GM13976 (cell line): Measurements from ENCODE around the gene CDH23.

Experiments used
- DNase-seq: peaks from one replicate; pipeline ENCODE4 v3.0.0; 2012; ENCODE audit warnings: low spot score
- CTCF ChIP-seq: IDR thresholded peaks from 2 replicates; pipeline ENCODE4 v1.5.1; 2012; ENCODE audit warnings: borderline replicate concordance, mild to moderate bottlenecking; ENCODE audit not compliant: insufficient read depth; ENCODE audit errors: extremely low read depth, missing control alignments, control extremely low read depth
- in situ Hi-C: fragments of 300-500 bp; cut with MboI; formaldehyde crosslinking; loops from one replicate; pipeline ENCODE4 v1.12.0; 2022; ENCODE audit warnings: low sequenced_read_pairs, mixed read lengths, inconsistent platforms; ENCODE audit not compliant: unreplicated experiment

Gene CDH23

GRCh38 chr10:71615538-71616329 is 219.0 kb downstream of the CDH23 start:
- in situ Hi-C loops = no loop called here
- TF ChIP-seq CTCF = no peak
- no peak for DNase-seq

DNA sequence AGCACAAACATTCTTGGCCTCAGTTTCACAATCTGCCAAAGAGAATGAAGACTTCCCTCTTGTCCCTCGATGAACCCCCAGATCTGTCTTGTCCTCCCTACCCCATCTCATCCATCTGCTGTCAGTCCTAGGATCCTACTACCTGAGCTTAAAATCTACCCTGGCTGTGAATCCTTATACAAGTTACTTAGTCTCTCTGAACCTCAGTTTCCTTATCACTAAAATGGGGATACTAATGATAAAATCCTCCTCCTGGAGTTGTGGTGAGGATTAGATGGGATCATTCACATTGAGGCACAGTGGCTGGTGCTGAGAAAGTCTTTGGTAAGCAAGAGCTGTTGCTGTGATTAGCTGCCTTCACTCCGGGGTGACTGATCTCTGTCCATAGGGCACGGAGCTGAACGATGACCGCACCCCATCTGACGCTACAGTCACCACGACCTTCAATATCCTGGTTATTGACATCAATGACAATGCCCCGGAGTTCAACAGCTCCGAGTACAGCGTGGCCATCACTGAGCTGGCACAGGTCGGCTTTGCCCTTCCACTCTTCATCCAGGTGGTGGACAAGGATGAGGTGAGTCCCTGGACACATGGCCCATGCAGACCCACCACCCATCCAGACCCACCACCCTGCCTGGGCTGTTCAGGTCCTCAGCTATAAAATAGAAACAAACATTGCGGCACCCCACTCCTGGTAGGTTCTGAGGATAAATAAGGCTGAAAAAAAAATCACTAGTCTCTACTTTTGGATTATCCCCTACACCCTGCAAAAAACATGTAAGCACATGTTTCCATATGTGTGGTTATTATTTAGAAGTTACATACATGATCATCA is 220.3 kb downstream of the CDH23 start:
- in situ Hi-C loops = no loop called here

DNA sequence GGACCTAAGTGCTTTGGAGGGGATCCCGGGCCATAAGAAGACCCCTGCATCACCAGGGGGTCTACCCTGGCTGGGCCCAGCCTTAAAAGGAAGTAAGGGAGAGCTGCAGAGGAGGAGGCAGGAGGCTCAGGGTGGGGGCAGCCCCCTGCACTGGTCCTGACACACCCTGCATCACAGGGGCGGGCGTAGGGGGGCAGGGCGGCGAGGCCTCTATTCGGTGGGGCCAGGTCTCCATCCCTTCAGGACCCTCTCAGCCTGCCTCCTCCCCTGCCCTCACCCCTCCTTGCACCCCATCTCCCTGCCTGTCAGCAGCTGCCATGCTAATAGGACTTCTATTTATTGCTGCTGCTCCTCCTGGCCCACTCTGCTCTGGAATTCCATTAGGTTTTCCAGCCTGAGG is 221.5 kb downstream of the CDH23 start:
- in situ Hi-C loops = no loop called here
- no peak for TF ChIP-seq CTCF
- no peak for DNase-seq

More for the DNA sequence above, 220.3 kb downstream of the CDH23 start:
- no peak for DNase-seq
- no peak for TF ChIP-seq CTCF

DNA sequence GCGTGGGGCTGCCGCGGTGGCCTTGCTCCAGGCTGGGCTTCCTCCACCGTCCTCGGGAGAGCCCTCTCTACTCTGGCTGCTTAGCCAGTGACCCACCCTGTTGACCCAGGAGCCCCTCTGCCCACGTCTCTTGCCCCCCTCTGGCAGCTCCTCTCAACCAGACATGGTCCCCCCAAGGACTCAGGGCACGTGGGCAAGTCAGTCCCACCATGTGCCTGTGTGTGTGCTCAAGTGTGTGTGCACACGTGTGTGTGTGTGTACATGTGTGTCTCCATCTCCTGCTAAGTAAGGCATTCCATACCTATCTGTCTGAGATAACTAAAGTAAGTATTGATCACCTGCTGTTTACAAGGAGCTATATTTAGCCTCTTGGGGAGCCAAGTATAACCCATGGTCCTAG is 221.9 kb downstream of the CDH23 start:
- no peak for DNase-seq
- no peak for TF ChIP-seq CTCF
- in situ Hi-C loops = no loop called here

DNA sequence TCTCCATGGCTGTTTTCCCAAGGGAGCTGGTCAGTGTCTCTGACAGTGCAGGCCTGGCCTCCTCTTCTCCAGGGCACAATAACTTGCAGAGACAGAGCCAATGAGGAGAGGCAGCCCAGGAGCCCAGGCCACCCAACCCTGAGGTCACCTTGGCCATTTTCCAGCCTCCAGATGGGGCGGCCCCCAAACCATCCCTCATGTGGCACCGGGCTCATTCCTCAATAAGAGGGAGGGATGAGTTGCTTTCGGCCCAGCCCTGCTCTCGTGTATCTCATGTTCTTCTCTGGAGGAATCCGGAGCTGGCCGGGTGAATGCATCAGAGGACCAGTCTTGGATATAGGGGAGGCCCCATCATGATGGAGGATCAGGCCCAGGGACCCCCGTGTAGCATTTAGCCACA is 223.9 kb downstream of the CDH23 start:
- DNase-seq = no peak
- in situ Hi-C loops = no loop called here
- no peak for TF ChIP-seq CTCF

DNA sequence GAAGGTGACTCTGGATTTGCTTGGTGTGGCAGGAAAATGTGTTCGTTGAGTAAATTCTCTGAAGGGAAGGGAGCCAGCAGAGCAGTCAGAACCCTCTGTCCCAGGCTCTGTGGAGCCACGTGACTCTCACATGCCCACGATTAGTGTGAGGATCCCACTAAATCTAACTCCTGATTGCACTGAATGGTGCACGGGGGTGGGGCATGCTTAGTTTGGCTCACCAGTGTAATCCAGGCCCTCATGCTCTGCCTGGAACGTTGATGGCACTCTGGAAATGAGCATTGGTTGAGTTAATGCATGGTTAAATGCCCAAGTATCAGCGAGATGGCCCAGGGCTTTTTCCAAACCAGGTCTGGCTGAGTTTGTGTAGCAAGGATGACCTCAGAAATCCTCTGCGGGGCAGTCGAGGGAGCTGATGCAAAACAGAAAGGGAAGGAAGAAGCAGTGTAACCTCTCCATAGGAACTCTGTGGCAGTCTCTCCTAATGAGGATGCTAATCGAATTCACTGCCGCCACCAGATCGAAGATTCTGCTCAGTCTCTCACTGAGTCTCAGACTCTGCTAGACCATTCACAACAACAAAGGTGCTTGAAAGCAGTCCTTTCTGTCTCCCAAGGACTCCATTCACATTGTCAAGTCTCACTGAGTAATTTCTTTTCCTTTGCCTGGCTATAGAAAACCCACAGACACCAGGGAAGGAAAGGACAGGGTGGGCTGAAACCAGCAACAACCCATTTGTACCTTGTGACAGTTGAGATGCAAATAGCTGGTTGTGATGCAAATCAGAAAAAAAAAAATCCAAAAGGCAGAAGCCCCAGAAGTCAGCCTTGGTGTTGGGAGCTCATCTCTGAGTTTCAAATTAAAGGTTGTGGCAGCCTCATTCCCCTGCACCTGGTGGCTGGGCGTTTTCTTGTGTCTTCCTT is 224.8 kb downstream of the CDH23 start:
- no peak for DNase-seq
- in situ Hi-C loops = no loop called here
- no peak for TF ChIP-seq CTCF
